Stimulated activated CD4-positive, alpha-beta T cell treated with anti-CD3 and anti-CD28 coated beads, Interleukin-15, amount 100 ng/mL, for 1 hour (primary cell): ENCODE results near the gene TP53BP1.
A peak's percentile ranks its signal among the peaks of the same experiment; 100 is the strongest.

Experiments used
- DNase-seq, 2 donors: peaks; one replicate each; pipeline ENCODE4 v3.0.0-alpha.2; 2020; ENCODE audit warnings: low read depth in 1 of 2, low spot score in 1 of 2

Gene TP53BP1

DNA sequence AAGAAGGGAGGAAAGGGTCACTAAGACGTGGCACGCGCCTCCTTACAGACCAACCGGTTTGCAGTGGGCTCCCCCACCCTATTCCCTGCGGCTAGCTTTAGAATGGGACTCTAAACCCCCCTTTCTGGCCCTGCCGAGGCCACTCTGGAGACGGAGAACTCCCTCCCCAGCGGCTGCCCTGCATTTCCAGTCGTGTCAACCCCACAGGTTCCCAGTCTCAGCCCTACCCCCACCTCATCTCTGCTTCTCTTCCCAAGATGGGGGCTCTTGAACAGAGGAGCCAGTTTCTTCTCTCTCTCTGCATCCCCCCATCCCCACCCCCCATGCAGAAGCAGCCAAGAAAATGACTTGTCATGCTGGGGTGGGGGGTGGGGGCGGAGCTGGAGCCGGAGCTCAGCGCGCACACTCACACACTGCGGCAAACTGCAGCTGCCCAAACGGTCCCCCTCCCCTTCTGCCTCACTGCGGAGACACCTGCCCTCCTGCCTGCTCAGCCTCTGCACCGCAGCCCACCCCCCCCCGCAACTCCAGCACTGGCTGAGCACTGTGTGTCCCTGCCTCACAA lies 25.3 kb upstream of the TP53BP1 start:
- no peak for DNase-seq

DNA sequence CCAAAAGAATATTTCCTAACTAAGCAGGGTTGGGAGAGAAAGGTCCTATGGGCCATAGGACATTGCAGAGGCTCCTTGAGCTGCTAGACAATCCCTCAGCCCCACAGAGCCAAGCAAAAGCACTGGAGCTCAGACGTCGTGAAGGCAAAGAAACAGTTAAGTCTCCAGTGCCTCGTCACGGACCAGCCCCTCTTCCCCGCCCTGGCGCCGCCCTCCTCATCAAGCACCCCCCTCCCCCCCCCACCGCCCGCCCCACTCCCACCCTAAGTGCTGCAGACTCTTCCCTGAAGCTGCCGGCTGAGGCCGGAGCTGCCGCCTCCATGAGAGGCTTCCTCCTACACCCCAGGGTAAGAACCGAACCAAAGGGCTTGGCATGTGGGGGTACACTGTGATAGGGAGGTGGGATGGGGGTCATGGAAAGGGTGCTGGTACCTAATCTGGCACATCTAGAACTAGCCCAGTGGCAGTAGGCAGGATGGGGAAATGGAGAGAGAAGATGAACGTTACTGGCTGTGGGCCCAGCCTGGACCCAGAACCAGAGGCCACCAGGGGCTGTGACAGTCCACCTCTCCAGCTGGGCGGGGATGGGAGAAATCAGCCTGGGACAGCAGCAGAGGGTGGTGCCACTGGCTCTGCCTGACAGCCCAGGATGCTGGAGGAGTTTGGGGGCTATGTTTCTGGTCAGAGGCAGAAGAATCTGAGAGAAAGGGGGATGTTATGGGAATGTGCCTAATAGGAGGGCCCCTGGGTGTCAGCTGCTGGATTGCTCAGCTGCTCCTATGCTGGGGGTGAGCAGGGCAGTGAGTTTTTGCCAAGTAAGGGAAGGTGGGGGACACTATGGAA lies 24.6 kb upstream of the TP53BP1 start, which contains the start of gene MAP1A:
Gene MAP1A (plus strand): TSS at position 255 of the 843 bp plus-strand sequence. CDS start 3,866 bp downstream, outside the sequence.
- no peak for DNase-seq

DNA sequence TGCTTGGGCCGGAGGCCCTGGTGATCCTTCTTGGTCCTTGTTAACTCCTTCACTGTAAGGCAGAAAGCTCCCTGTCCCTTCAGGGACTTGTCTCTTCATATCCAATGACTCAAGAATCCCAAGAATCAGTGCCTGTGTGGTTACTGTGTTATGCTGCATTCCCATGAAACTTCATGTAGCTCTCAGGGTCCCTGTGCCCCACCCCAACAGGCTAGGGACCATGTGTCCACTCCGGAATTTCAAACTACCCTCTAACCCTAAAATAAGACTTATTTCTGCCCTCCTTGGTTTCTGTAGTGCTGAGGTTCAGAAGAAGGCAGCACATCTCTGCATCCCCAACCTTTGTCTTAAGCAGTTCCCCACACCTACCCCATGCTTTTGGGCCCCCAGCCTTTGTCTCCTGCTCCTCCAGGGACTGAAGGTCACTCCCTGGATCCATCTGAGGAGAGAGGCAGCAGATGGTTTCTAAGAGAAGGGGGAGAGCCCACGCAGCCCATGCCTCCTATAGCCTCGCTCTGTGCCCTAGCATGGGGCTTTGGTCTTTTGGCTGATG lies 23.9 kb upstream of the TP53BP1 start:
- DNase-seq = no peak

DNA sequence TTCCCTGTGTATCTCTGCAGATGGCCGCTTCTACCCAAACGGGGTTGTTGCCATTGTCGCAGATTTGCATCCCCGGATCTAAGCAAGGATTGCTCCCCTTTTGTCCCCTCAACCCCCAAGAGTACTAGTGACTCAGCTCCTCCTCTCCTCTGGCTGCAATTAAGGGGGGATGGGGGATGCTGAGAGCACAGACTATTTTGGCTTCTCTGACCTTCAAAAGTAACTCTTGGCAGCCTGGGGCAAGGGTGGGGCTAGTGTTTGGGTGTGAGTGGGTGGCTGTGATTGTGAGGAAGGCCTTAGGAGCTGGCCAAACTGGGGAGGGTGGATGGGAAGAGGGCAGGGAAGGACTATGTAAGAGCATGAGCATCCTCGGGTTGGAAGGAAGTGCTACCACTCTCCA lies 23.2 kb upstream of the TP53BP1 start:
- DNase-seq = no peak

DNA sequence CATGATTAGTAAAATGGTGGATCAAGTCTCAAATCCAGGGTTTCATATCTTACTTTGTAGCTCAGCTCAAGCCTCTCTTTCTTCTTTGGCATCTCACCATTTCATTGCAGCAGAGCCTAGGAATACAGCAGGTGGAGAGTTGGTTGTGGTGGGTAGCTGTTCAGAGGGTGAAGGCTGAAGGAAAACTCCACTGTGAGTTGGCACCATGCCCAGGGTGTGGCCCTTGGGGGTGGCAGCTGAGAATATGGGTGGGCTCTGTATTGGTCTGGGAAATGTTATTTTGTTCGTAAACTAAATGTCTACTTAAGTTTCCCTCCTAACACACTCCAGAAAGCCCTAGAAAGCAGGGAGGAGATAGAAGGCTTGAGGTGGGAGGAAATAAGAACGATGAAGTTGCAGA lies 22.8 kb upstream of the TP53BP1 start:
- DNase-seq = no peak

DNA sequence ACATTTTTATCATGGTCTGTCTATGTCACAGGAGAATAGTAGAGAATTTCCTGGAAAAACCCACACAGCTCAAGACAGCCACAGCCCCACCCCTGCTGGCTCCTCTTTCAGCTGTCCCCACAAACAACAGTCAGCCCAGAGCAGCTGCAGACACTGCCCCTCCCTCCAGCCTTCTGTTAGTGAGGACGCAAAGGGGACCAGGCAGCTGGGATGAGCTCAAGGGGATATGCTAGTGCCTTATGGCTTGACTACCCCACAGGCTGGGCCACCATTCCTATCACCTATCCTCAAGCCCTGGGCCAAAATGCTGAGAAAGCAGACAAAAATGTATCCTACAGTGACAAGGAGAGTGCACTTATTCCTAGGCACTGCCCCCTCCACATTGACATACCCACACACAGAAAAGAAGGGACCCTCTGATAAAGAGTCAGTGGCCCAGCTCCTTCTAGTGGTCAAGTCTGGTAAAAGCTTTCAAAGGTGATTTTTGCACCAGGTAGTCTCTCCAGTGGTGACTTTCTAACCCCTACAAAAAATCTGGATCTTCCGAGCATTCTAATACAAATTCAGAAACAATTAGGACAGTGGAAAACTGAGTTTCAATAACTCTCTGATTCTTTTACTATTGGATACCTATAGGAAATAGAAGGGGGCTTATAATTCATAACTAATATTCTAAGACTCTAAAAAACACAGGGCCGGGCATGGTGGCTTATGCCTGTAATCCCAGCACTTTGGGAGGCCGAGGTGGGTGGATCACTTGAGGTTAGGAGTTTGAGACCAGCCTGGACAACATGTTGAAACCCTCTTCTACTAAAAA lies 21.5 kb upstream of the TP53BP1 start:
- no peak for DNase-seq

DNA sequence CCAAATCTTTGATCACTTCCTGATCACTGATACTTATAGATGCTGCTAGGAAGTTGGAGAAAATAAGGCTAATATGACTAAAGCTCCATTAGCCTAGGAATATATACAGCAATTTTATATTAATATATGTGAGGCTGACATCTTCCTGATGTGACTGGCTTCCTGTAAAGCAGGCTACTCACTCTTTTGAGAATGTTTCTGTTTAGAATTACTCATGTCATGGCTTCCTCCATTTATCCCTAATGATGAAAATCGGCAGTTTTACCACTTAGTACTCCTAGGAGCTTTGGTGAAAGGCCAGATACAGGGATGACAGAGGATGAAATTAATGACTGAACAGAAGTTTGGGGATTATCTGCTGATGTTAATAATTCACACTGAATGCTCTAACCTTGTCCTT lies 20.6 kb upstream of the TP53BP1 start:
- no peak for DNase-seq

DNA sequence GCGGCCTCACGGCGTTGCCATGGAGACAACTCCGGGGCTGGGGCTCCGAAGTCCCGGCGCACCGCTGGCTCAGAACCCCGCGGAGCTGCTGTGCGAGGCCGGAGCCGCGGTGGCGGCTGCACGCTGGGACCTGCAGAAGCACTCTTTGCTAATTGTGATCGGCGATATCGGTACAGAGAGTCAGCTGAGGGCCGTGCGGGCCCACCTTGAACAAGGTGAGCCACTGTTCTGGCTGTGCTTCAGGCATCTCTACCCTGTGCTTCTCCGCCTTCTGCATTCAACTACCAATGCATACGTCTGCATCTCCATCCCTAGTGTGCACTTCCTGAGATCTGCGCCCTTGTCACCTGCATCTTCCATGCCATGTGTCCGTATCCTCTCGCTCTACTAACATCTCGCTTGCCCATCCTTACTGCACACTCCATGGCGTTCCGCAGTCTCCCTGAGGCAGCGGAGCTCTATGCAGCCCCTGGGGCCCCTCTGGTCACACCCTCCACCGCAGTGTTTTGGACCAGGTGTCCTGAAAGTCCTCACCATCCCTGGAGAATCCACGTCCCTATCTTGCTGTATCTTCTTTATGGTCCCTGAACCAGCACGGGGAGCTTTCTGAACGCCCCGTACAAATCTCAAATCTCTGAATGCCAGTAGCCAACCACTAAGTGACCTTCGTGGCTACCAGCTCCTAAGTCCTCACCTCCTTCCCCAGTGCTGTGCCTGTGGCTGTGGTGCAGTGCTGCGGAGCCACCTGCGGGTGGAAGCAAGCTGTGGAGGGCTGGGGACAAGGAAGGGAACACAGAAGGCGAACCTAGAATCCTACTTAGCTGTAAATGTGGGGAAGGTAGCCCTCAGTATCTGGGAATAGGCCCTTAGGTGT lies 18.3 kb upstream of the TP53BP1 start:
- no peak for DNase-seq

DNA sequence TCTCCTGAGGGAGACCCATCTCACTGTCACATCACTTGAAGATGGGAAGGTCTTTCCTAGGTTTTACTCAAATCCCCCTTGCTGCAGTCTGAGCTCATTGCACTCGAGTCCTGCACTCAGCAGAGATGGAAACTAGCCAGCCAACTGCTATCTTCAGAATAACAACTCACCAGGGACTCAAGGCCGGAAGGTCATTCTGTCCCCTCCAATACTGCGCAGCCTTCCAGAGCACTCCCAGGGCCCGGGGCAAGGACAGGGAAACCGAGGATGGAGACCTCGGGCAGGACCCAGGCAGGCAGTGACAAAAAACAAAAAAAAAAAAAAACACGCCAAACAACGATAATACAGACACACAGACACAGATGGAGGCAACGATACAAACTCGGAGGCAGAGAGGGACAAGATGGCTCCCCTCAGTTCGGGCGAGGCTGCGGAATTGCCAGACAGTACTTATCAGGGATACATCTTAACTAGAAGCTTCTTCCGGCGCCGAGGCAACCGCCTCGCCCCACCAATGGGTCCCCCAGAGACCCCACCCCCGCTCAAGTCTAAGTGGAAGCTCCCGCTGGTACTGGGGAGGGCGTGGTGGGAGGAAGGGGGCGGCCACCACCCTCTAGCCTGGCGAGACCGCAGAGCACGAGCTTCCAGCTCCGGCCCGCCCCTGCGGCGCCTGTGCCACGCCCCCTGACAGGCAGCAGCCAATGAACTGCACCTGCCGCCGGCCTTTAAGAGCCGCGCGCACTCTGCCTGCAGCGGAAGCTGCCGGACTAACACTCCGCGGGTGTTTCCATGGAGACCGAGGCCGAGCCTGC lies 17.4 kb upstream of the TP53BP1 start:
- DNase-seq = peak; percentile 88 to 92

DNA sequence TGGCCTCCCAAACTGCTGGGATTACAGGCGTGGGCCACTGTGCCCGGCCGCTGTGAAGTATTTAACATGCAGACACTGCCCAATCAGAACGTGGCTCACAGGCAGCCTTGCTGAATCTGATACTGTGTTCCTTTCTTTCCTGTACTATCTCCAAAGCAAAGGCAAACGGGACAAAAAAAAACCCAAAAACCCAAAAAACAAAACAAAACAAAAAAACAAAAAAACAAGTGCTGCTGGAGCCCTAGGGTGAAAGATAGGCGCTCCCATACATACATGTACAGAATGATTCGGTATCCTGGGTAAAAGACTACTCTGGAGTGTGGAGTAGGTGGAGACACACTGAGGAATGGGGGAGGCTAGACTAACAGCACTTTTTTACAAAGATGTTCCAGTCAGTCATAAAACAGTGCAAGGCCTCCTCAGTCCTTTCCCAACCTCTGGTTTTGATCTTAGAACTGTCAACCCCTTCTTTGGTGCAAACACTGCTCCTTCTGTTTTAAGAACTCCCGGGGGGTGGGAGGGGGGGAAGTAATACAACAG lies 16.8 kb upstream of the TP53BP1 start:
- DNase-seq = no peak

DNA sequence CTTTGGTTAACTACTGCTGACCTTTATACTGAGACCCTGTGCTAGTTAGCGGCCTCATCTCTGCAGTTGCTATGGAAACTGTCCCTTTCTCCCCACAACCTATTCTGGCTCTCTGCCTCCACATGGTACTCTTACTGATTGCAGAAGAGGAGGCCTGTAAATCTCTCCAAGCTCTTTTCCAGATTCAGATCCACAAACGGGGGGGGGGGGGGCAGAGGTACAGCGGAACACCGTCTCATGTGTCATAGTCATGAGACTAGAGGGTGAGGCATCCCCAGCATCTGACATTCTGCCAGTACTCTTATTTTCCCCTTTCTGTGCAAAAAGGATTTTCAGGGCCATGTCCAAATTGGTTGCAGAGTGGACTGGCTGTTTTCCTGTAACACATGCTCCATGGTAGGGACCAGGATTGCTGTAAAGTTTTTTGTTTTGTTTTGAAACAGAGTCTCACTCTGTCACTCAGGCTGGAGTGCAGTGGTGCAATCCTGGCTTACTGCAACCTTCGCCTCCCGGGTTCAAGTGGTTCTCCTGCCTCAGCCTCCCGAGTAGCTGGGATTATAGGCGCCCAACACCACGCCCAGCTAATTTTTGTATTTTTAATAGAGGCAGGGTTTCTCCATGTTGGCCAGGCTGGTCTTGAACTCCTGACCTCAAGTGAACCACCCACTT lies 16.2 kb upstream of the TP53BP1 start:
- DNase-seq = no peak

DNA sequence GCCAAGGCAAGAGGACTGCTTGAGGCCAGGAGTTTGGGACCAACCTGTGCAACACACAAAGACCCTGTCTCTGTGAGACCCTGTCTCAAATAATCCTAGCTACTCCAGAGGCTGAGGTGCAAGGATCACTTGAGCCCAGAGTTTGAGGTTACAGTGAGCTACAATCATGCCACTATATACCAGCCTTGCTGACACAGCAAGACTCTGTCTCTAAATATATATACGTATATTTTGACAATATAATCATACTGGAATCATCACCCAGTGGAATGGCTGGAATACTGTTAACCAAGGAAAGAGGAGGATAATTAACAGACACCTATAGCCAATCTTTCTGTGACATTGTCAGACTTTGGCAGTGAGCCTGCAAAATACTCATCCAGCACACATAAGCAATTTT lies 15.5 kb upstream of the TP53BP1 start:
- DNase-seq = no peak

DNA sequence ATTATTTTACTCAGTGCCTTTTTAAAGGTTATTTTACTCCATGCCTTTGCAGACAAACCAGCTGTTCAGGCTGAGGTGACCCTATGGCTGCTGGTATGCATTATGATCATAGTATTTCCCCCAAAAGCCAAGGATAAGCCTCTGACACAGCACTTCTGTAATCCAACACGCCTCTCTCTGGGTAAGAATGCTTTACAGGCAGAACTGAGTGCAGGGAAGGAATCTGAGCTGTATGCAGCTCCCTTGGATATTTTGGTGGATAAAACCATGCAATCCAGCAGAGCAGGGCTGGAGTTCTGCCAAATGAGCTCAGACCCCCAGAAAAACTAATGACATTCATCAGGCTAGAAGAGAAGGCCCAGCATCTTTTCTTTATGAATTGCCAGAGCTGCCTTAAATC lies 12.8 kb upstream of the TP53BP1 start:
- DNase-seq = no peak

DNA sequence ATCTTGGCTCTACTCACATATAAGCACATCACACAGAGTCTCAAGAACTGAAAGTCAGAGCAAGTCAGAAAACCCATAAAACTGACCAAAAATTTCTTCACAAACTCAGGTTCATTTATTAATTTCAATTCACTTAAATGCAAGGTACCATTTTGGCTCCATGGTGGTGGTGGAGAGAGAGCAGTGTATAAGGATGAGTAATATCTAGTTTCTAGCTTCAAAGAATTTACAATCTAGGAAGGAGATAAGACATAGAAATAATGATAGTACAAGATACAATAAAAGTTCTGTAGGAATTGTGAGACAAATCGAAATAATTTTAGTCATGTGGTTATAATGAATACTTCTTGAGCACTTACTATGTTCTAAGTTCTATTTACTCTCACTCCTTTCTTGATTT lies 6.7 kb upstream of the TP53BP1 start:
- no peak for DNase-seq

DNA sequence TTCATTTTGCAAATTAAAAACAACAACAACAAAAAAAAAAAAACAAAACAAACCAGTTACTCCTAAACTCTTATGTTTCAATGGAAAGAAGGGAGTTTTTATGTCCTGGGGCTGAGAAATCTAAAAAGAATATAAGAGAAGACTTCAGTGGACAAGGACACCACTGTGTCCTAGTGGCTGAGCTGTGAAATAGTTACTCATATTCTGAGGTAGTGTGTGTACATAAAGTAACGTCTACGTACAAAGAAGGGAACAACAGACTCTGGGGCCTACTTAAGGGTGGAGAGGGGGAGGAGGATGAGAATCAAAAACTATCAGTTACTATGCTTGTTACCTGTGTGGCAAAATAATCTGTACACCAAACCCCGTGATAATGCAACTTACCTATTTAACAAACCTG lies 6.0 kb upstream of the TP53BP1 start:
- no peak for DNase-seq

DNA sequence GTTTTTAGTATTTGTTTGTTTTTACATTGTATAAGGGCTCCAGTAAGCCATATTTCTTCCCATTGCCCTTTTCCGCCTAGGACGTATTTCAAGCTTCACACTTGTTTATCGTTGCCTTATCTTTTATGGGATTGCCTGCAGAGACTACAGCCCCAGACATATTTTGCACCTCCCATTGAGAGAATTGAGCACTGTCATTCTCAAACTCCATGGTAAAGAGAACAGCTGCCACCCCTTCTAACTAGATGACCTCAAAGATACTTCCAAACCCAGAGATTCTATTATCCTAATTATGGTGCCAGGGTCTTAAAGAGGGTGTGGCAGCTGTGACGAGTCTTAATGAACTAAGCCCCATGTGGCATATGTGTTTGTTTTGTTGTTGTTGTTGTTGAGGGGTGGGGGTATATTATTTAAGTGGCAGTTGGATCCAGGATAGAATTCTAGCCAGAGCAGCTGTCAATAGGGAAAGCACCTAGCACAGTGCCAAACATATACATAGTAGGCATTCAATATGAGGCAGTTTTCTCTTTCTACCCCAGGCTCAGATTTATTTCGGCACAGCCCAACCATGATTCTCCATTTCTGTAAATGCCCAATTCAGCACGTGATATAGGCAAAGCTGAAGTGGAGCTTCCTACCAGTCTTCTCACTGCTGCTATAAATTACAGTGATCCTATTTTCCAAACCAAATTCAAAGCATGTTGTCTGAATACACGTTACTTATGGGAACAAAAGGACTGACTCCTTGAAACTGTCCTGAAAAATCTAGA lies 932 bp upstream of the TP53BP1 start:
- DNase-seq = no peak

DNA sequence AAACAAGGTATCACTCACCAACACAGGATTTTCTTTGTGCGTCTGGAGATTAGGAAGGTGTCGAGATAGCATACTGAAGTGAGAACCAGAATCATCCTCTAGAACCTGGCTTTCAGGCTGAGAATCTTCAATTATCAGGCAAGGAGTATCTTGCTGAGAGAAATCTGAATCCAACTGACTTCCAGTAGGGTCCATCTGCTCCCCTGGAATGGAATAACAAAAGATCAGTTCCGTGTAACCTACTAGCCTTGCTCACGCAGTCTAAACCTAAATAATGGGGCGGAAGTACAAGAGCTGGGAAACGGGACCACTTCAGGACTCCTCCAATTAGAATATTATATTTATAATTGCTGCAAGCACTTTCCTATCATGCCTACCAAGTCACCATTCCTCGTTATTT lies 690 bp downstream of the TP53BP1 start:
- DNase-seq = no peak

DNA sequence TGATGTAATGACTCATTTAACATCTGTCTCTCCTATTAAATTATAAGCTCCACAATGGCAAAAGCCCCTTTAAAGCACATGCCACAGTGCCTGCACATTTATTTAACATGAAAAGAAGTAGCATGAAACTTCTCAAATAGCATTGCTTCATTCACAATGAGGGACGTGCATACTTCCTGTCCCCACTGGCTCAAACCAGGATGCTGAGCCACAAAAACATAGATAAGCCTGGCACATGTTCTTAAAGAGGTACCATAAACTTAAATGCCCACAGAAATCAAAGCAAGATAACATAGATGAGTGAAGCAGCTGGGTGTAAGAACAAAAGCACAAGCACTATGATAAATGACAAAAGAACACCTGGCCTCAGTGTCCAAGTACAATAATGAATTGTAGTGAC lies 3.8 kb downstream of the TP53BP1 start:
- DNase-seq = no peak
